ENCODE results near the gene CKAP5.
A peak's percentile ranks its signal among the peaks of the same experiment; 100 is the strongest.
"Not testable (repeated sequence)": the region's sequence is repeated elsewhere in the genome, so short reads cannot be mapped to it uniquely, and the experiment has no call there.

The CKAP5 gene

GRCh38 chr11:46724088-46724487, 122.0 kb downstream of the CKAP5 start:
- DNase-seq, result no peak

GRCh38 chr11:46723359-46723680, 122.8 kb downstream of the CKAP5 start:
- no peak for DNase-seq

- no peak for DNase-seq
Observed at GRCh38 chr11:46722566-46723358, 123.3 kb downstream of the CKAP5 start.

- DNase-seq, result no peak
Observed at GRCh38 chr11:46721286-46721685, 124.8 kb downstream of the CKAP5 start.

- DNase-seq, result no peak
Observed at GRCh38 chr11:46719543-46720218, 126.4 kb downstream of the CKAP5 start.

GRCh38 chr11:46719048-46719542, 127.0 kb downstream of the CKAP5 start, which contains the start of gene F2:
TSS of gene F2 (plus strand) at chr11:46719213. CDS start at chr11:46719236, 23 bp downstream.
- DNase-seq, result no peak

GRCh38 chr11:46718155-46719019, 127.7 kb downstream of the CKAP5 start:
- DNase-seq, result no peak

- not testable (repeated sequence) for DNase-seq
Observed at GRCh38 chr11:46717825-46718154, 128.3 kb downstream of the CKAP5 start.

- DNase-seq, result no peak
Observed at GRCh38 chr11:46712874-46713576, 133.1 kb downstream of the CKAP5 start.

- DNase-seq, result no peak
Observed at GRCh38 chr11:46711303-46711702, 134.8 kb downstream of the CKAP5 start.

- DNase-seq, result no peak
Observed at GRCh38 chr11:46710821-46711269, 135.2 kb downstream of the CKAP5 start.

GRCh38 chr11:46709351-46709750, 136.7 kb downstream of the CKAP5 start:
- DNase-seq, result not testable (repeated sequence)

- DNase-seq, result no peak
Observed at GRCh38 chr11:46706886-46707285, 139.2 kb downstream of the CKAP5 start.

GRCh38 chr11:46705070-46705688, 140.9 kb downstream of the CKAP5 start:
- DNase-seq, result no peak

GRCh38 chr11:46701078-46701654, 144.9 kb downstream of the CKAP5 start:
- no peak for DNase-seq

- DNase-seq, result peak; percentile 97 to 100 (median 99)
Observed at GRCh38 chr11:46700241-46701077, 145.6 kb downstream of the CKAP5 start, which contains the start of the genes ARHGAP1 and ZNF408. TSS of gene ARHGAP1 (minus strand) at chr11:46700619. CDS start at chr11:46696107, 4,512 bp downstream. TSS of gene ZNF408 (plus strand) at chr11:46701031. CDS start at chr11:46701048, 17 bp downstream.

- DNase-seq, result no peak
Observed at GRCh38 chr11:46698597-46698996, 147.5 kb downstream of the CKAP5 start.

GRCh38 chr11:46697723-46698122, 148.4 kb downstream of the CKAP5 start:
- no peak for DNase-seq

GRCh38 chr11:46697303-46697702, 148.8 kb downstream of the CKAP5 start:
- no peak for DNase-seq

- no peak for DNase-seq
Observed at GRCh38 chr11:46696212-46696558, 149.9 kb downstream of the CKAP5 start.
